ENCODE results near the gene GRK3. TPM values are rescaled to one million over a fixed set of nuclear protein-coding genes. Genes with fewer than 3 reads are reported as not detected.

The GRK3 gene
- total and polyA plus RNA-seq, 2 donors (not counting 3 experiments of a cell fraction or from before 2014, with no cell fraction given) = 0.68 to 4.4 TPM

DNA sequence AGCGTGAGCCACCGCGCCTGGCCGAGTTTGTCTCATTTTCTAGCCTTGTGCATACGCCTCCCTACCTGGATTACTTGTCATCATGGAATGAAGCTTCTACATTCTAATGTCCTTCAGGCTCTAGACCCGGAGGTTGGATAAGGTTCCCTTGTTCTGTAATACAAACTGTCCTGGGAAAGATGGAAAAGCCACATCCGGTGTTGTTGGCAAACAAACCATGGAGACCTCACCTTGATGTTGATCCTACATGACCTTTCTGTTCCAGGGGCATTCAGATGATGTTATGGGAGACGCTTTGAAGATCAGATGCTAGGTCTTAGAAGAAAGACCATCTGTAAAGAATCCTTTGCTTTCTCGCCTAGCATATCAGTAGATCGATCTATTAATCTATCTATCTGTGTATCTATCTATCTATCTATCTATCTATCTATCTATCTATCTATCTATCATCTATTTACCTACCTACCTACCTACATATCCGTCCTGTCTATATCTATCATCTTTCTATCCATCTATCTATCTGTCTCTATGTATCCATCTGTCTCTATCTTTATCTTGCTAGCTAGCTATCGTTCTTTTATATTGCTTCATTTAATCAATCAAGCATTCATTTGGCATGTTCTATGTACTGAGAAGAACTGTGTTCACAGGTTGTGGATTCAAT, 46.3 kb upstream of the GRK3 start:
- H3K27ac ChIP-seq (ENCODE audit: insufficient read depth, low read depth, low read length) = no peak overlapping the region
- DNase-seq (ENCODE audit: low read depth, low spot score) (no peak), FAIRE-seq (no peak)
- POLR2A ChIA-PET = no interaction called here
- intact Hi-C loops (cut with micrococcal nuclease) = no loop called here
- H3K4me1 ChIP-seq (ENCODE audit: control insufficient read depth, extremely low read depth, insufficient read depth, low read length) = no peaks in the 10 kb centered on the region
- dilution Hi-C loops (cut with MboI; ENCODE audit: extremely low pct_ligation_motif_present, low sequenced_read_pairs) = no loop called here
- H3K79me2 ChIP-seq (ENCODE audit: control insufficient read depth, insufficient read depth, low read length) = no peaks in the 10 kb centered on the region
- no peaks in the 10 kb centered on the region for H3K27me3 ChIP-seq (ENCODE audit: control insufficient read depth in 2 of 2, insufficient read depth in 2 of 2, low read length in 2 of 2)
- H3K9ac ChIP-seq (replicated peaks; ENCODE audit: extremely low read depth, insufficient read depth, low read length) = no peak overlapping the region
- CTCF ChIA-PET = no interaction called here
- H3K4me3 ChIP-seq (replicated peaks in 1 of 3; ENCODE audit: insufficient read depth in 1 of 3, low read depth in 1 of 3, low read length in 3 of 3) = no peak overlapping the region
- no peaks in the 10 kb centered on the region for H3K36me3 ChIP-seq (ENCODE audit: control insufficient read depth in 2 of 2, extremely low read depth in 1 of 2, insufficient read depth in 2 of 2, low read length in 2 of 2)
- no peak overlapping the region for H3K4me2 ChIP-seq (ENCODE audit: insufficient read depth, low read length)
- no TSS peak for BruUV-seq (replicated peaks)
- H3K9me3 ChIP-seq (replicated peaks; ENCODE audit: control insufficient read depth, insufficient read depth, low read length) = no peaks in the 10 kb centered on the region
- no peak for TF ChIP-seq FOS (IDR thresholded peaks at IDR 0.05; ENCODE audit: borderline replicate concordance, insufficient read depth, low read length)
- TF ChIP-seq POLR2A (IDR thresholded peaks at IDR 0.05; ENCODE audit: low read depth, low read length) = no peak
- TF ChIP-seq, protein P1, sequence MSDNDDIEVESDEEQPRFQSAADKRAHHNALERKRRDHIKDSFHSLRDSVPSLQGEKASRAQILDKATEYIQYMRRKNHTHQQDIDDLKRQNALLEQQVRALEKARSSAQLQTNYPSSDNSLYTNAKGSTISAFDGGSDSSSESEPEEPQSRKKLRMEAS (IDR thresholded peaks at IDR 0.05; ENCODE audit: insufficient read depth, insufficient read length) = no peak
- TF ChIP-seq POLR2AphosphoS5 (IDR thresholded peaks at IDR 0.05; ENCODE audit: insufficient read depth, low read depth, low read length) = no peak
- TF ChIP-seq GATA2 (IDR thresholded peaks at IDR 0.05; ENCODE audit: insufficient read depth, insufficient read length, low read depth, low read length) = no peak
- no peak for TF ChIP-seq MYC (IDR thresholded peaks at IDR 0.05; ENCODE audit: low read depth, low read length)
- H3K9me1 ChIP-seq (replicated peaks; ENCODE audit: control insufficient read depth, extremely low read depth, insufficient read depth, low read length) = no peaks in the 10 kb centered on the region
- no peaks in the 10 kb centered on the region for H4K20me1 ChIP-seq (replicated peaks; ENCODE audit: control insufficient read depth, extremely low read depth, insufficient read depth, low read length)
- no peak overlapping the region for H2AFZ ChIP-seq (ENCODE audit: low read depth, low read length)

GRCh38 chr22:25525376-25525775, 39.1 kb upstream of the GRK3 start:
- Histone ChIP-seq H3K27me3 (ENCODE audit: control insufficient read depth in 2 of 2, insufficient read depth in 2 of 2, low read length in 2 of 2) (no peaks in the 10 kb centered on the region), H2AFZ (ENCODE audit: low read depth, low read length) (no peak overlapping the region), H3K27ac (ENCODE audit: insufficient read depth, low read depth, low read length) (no peak overlapping the region), H3K9me1 (replicated peaks; ENCODE audit: control insufficient read depth, extremely low read depth, insufficient read depth, low read length) (no peaks in the 10 kb centered on the region), H3K9me3 (replicated peaks; ENCODE audit: control insufficient read depth, insufficient read depth, low read length) (no peaks in the 10 kb centered on the region), H4K20me1 (replicated peaks; ENCODE audit: control insufficient read depth, extremely low read depth, insufficient read depth, low read length) (no peaks in the 10 kb centered on the region), H3K4me1 (ENCODE audit: control insufficient read depth, extremely low read depth, insufficient read depth, low read length) (no peaks in the 10 kb centered on the region), H3K36me3 (ENCODE audit: control insufficient read depth in 2 of 2, extremely low read depth in 1 of 2, insufficient read depth in 2 of 2, low read length in 2 of 2) (no peaks in the 10 kb centered on the region), H3K79me2 (ENCODE audit: control insufficient read depth, insufficient read depth, low read length) (no peaks in the 10 kb centered on the region), H3K4me2 (ENCODE audit: insufficient read depth, low read length) (no peak overlapping the region), H3K4me3 (replicated peaks in 1 of 3; ENCODE audit: insufficient read depth in 1 of 3, low read depth in 1 of 3, low read length in 3 of 3) (no peak overlapping the region), H3K9ac (replicated peaks; ENCODE audit: extremely low read depth, insufficient read depth, low read length) (no peak overlapping the region)
- TF ChIP-seq, protein P2, sequence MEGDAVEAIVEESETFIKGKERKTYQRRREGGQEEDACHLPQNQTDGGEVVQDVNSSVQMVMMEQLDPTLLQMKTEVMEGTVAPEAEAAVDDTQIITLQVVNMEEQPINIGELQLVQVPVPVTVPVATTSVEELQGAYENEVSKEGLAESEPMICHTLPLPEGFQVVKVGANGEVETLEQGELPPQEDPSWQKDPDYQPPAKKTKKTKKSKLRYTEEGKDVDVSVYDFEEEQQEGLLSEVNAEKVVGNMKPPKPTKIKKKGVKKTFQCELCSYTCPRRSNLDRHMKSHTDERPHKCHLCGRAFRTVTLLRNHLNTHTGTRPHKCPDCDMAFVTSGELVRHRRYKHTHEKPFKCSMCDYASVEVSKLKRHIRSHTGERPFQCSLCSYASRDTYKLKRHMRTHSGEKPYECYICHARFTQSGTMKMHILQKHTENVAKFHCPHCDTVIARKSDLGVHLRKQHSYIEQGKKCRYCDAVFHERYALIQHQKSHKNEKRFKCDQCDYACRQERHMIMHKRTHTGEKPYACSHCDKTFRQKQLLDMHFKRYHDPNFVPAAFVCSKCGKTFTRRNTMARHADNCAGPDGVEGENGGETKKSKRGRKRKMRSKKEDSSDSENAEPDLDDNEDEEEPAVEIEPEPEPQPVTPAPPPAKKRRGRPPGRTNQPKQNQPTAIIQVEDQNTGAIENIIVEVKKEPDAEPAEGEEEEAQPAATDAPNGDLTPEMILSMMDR (IDR thresholded peaks at IDR 0.05; ENCODE audit: extremely low read depth in 1 of 2, insufficient read depth in 1 of 2, low read depth in 1 of 2, low read length in 2 of 2) = no peak
- TF ChIP-seq POLR2AphosphoS5 (IDR thresholded peaks at IDR 0.05; ENCODE audit: insufficient read depth, low read depth, low read length) (no peak), JUN (IDR thresholded peaks at IDR 0.05; ENCODE audit: borderline replicate concordance, insufficient read depth, insufficient read length, low read depth) (no peak), GATA2 (IDR thresholded peaks at IDR 0.05; ENCODE audit: insufficient read depth, insufficient read length, low read depth, low read length) (no peak), POLR2A (IDR thresholded peaks at IDR 0.05; ENCODE audit: low read depth, low read length) (no peak), MYC (IDR thresholded peaks at IDR 0.05; ENCODE audit: low read depth, low read length) (no peak), FOS (IDR thresholded peaks at IDR 0.05; ENCODE audit: borderline replicate concordance, insufficient read depth, low read length) (no peak), EZH2 (IDR thresholded peaks at IDR 0.05; ENCODE audit: borderline replicate concordance, low read depth, low read length, severe bottlenecking) (no peak)
- TF ChIP-seq, protein P1 (IDR thresholded peaks at IDR 0.05; ENCODE audit: insufficient read depth, insufficient read length) = no peak
- CTCF ChIA-PET = no interaction called here
- FAIRE-seq (no peak), DNase-seq (ENCODE audit: low read depth, low spot score) (no peak)
- POLR2A ChIA-PET = no interaction called here
- dilution Hi-C loops (cut with MboI; ENCODE audit: extremely low pct_ligation_motif_present, low sequenced_read_pairs) (no loop called here), intact Hi-C loops (cut with micrococcal nuclease) (no loop called here)
- no TSS peak for BruUV-seq (replicated peaks)
